Inflammatory macrophage (primary cell): ENCODE results near the gene CDC14A.
"Not testable (repeated sequence)": the region's sequence is repeated elsewhere in the genome, so short reads cannot be mapped to it uniquely, and the experiment has no call there.

Experiments
- DNase-seq, 2 donors: peaks; one replicate each; pipeline ENCODE4 v3.0.0-alpha.2; 2020 to 2022
- total RNA-seq, 18 experiments: gene quantifications; one replicate each; lab custom pipeline; 2026; ENCODE audit warnings: mixed read lengths in 6 of 18, inconsistent platforms in 2 of 18; lab: John Stamatoyannopoulos, UW

The CDC14A gene, protein sequence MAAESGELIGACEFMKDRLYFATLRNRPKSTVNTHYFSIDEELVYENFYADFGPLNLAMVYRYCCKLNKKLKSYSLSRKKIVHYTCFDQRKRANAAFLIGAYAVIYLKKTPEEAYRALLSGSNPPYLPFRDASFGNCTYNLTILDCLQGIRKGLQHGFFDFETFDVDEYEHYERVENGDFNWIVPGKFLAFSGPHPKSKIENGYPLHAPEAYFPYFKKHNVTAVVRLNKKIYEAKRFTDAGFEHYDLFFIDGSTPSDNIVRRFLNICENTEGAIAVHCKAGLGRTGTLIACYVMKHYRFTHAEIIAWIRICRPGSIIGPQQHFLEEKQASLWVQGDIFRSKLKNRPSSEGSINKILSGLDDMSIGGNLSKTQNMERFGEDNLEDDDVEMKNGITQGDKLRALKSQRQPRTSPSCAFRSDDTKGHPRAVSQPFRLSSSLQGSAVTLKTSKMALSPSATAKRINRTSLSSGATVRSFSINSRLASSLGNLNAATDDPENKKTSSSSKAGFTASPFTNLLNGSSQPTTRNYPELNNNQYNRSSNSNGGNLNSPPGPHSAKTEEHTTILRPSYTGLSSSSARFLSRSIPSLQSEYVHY
- 4.5 to 19.5 (median 8.4) reads per million in 18 experiments for total RNA-seq

DNA sequence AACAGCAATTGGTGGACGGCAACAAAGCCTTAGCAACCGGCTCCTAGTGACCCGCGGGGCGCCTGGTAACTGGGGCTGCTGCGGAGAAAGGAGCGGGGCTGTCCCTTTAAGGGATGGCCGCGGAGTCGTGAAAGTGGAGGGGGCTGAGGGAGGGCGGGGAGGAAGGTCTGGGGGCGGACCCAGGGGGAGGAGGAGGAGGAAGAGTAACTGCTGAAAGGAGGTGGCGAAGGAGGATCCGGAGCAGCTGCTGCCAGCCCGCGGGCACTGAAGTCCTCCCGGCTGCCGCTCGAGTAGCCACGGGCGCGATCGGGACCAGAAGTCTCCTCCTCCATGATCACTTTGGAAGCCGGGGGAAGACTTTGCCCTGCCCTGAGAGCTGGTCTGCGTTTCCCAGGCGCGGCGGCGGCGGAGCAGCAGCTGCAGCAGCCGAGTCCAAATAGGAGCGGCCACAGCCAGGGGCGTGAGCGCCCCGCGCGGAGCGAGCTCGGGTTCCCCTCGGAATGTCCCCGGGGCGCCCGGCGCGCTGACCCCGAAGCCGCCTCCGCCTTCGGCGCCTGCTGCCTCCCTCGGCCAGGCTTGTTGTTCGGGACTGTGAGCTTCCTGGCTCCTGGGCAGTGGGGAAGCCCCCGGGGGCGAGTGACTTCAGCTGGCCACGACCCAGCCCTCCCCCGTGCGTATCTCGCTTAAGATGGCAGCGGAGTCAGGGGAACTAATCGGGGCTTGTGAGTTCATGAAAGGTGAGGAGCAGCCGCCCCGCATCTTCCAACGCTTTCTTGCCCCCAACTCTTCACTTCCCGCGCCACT is at the start of gene CDC14A:
Gene CDC14A (plus strand): TSS at position 240 of the 804 bp plus-strand sequence. CDS start 449 bp downstream, at position 689.
- DNase-seq, result peak; percentile 78 to 89

DNA sequence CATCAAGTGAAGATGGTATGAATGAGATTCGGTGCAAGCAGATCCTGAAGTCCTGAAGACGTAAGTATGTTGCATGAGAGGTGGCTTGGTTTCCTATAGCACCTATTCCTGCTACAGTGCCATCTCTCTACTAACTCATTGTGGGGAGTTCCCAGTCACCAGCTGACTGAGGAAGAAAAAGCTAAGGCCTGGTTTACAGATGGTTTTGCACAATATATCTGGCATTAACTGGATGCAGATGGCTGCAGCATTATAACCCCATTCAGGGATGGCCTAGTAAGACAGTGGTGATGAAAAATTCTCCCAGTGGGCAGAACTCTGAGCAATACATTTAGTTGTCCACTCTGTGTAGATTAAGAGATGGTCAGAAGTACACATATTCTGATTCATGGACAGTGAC is 49.6 kb upstream of the CDC14A start:
- DNase-seq, result no peak

DNA sequence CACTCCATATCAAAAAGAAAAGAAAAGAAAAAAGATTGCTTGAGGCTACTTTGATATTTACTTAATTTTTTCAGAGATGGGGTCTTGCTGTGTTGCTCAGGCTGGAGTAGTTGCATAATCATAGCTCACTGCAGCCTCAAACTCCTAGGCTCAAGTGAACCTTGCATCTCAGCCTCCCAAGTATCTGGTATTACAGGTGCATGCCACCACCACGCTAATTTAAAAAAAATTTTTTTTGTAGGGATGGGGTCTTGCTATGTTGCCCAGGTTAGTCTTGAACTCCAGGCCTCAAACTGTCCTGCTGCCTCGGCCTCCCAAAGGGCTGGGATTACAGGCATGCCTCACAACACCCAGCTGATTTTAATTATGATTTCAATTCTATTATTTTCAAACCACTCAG is 48.1 kb upstream of the CDC14A start:
- DNase-seq, result no peak

DNA sequence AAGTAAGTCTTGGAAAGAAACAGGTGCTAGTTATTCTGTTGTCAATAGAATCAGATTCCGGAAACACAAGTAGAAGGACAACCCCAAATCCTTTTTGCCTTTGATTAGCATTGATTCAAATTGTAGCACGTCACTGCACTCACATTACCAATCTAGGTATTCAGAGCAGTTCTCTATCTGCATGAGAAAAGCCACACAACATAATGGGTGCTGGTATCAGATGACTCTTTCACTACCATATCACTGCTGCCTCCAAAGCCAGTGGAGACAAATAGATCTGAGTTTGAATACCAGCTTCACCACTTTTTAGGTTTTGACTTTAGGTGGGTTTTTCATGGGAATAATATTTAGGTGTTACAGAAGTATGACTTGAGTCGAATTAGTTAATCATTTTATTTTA is 47.4 kb upstream of the CDC14A start:
- no peak for DNase-seq

DNA sequence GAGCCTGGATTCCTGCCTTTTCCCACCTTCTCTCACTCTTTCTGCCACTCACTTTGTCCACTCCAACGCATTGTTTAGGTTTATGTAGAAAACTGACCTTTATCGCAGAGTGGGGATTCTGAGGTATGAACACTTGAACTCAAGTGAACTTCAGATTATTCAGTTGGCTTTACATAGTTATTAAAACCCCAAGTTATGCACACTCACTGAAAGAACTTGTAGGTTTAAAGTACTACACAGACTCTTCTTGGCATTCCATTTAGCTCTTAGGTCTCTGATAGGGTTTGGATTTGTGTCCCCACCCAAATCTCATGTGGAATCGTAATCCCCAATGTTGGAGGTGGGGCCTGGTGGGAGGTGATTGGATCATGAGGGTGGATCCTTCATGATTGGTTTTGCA is 46.4 kb upstream of the CDC14A start:
- DNase-seq, result no peak

DNA sequence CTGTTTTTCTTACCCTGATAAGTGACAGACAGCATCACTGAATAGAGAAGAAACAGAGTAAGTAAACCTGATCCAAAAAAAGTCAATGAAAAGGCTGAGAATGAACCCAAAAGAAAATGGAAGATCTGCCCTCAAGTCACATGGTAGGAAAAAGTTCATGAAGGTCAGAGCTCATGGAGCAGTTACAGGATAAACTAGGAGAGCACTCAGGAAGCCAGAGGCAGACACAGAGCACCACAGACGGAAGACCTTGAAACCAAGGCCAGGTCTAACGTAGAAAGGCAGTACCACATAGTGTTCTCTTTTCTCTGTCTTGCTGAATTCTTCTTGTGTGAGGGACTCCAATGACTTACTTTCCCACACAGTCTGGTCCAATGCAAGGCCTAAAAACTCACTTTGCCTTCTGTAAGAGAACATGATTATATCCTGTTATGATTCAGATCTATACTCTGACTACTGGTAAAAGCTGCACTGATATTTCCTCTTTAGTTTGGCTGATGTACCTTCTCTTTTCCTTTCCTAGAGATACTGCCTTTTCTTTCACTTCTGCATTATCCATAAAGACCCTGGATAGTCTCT is 45.5 kb upstream of the CDC14A start:
- DNase-seq, result no peak

DNA sequence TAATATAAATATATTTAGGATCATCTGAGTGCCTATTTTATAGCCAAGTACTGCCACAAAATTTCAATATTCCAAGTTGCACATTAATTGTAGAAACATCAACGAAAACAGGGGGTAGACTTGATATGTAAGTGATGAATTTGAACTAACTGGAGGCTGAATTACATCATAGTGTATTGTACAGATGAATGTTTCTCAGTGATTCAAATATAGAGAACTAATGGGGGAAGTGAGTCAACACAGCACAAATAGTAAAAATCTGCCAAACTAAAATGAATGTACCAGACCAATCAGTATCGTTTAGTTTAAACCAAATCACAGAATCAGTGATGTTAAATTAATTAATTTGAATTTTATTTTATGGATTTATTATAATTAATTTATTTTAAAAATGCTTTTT is 43.5 kb upstream of the CDC14A start:
- DNase-seq, result peak in 1 of 2 donors; percentile 37

DNA sequence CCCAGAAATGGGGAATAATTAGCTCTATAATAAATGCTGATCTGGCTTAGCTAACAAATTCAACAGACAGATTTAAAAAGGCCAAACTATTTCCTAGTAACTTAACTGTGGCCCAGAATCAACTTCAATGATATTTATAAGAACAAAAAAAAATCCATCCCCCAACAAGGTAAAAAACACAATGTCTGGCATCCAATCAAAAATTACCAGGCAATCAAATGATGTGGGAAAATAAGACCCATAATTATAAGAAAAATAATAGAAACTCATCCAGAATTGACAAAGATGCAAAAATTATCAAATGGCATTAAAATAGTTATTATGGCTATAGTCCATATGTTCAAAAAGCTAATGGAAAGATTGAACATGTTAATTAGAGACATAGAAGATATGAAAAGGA is 42.4 kb upstream of the CDC14A start:
- DNase-seq, result no peak

DNA sequence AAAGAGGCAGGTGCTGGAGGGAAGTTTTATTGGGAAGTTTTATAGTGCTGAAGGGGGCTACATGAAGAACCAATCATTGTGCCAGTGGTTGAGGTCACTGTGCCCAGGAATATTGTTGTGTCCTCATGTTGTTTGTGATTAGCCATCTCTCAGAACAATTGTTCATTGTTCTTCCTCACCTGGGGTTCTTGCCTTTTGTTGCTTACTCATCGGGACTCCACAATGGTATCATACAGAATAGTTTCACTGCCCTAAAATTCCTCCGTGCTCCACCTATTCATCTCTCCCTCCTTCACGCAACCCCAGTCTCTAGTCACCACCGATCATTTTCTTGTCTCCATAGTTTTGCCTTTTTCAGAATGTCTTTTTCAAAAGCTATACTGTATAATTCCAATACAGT is 38.9 kb upstream of the CDC14A start:
- DNase-seq, result no peak

DNA sequence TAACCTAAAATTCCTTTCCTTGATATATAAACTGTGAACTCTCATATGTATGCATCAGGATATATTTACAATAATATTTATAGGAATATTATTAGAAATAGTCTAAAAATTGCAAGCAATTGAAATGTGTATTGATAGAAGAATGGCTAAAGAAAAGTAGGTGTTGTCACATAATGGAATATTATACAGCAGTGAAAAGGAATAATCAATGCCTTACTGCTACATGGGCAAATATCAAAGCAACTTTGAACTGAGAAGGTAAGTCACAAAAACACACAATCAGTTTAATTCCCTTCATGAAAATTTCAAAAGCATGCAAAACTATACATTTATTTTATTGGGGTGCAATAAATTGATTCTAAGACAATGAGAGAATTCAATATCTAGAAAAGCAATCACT is 35.7 kb upstream of the CDC14A start:
- DNase-seq, result no peak

DNA sequence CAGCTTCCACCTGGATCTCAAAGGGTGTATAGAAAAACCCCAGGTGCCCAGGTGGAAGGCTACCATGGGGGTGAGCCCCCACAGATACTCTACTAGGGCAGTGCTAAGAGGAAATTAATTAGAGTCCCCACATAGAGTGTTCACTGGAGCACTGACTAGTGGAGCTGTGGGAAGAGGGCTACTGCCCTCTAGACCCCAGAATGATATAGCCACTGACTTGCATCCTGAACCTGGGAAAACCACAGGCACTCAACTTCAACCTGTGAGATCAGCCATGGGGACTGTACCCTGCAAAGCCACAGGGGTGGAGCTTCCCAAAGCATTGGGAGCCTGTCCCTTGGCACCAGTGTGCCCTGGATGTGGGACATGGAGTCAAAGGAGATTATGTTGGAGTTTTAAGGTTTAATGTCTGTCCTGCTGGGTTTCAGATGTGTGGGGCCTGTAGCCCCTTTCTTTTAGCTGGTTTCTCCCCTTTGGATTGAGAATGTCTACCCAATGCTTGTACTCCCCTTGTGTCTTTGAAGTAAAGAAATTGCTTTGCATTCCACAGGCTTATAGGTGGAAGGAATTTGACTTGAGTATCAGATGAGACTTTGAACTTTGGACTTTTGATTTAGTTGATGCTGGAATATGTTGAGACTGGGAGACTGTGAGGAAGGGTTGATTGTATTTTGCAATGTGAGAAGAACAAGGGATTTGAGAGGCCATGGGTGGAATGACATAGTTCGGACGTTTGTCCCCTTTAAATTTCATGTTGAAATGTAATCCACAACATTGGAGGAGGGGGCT is 31.8 kb upstream of the CDC14A start:
- DNase-seq, result no peak

DNA sequence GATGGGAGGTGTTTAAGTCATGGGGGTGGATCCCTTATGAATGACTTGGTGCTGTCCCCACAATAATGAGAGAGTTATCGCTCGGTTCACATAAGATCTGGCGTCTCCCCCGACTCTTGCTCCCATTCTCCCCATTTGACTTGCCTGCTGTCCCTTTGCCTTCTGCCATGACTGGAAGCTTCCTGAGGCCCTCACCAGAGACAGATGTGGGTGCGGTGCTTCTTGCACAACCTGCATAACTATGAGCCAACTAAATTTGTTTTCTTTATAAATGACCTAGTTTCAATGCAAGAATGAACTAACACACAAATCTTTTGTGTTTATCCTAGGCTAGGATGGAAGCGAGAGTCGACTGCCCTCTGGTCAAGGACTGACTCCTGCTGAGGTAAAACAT is 31.2 kb upstream of the CDC14A start:
- DNase-seq, result no peak

DNA sequence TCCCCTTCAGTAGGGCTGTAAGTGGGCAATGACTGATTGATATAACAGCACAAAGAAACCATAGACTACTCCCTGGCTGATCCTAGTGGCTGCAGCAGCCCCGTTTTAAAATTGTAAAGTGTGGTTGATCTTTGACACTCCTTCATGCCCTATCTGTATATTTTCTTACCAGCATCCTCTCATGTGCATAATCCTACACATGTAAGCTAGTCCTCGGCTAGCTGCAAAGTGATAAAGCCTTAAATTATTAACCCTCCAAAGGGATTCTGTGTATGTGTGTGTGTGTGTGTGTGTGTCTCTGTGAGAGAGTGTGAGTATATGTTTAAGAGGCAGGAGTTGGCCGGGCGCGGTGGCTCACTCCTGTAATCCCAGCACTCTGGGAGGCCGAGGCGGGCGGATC is 30.8 kb upstream of the CDC14A start:
- no peak for DNase-seq

DNA sequence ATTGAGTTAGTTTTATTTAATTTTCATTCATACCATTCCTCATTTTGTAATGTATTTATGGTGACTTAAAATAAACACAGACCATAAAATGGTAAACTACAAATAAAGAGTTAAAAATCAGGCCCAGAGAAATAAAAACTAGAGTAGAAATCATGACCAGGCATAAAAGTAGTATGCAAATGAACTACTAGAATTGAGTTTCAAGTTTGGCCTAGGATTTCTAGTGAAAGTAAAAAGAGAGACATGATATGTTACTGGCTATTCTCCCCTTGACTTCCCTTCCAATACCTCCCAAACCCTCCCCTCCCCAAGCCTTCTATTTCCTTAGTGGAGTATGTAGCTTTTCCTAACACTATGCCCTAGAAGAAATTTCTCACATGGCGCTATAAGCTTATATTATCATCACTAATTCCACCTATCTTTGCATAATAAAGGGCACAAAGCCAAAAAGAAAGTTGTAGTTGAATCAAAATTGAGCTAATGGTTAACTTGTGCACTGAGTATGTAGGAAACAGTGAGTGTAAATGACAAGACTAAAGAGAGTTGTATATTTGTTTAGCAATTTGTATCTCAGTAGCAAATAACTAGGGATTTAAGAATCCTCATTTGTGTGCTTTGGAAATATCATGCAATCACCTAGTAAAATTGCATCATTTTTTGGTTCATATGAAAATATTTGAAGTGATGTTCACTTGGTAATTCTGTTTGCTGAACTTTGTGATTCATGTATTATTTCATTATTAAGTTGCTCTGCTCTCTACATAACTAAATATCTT is 29.7 kb upstream of the CDC14A start:
- DNase-seq, result peak in 1 of 2 donors; percentile 13

DNA sequence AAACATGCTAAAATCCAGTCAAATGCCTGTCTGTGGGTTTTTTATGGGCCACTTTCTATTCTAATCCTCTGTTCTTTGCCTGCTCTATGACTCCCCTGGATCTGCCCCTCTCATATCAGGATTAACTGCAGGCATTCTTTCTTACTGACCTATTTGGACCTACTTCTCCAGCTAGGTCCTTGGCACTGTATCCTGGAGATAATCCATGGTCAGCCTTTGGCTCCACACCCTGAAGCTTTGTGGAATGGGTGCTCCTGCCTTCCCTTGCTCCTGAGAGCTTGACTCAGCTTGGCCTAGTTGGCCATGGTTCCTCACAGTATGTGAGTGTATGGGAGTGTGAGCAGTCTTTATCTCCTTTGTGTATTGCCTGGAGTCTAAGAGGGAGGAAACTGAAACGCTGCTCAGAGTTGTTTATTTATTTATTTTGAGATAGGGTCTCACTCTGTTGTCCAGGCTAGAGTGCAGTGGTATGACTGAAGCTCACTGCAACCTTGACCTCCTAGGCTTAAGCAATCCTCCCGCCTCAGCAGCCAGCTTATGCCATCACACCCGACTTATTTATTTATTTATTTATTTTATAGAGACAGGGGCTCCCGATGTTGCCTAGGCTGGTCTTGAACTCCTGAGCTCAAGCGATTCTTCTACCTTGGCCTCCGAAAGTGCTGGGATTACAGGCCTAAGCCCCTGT is 28.7 kb upstream of the CDC14A start:
- DNase-seq, result no peak

DNA sequence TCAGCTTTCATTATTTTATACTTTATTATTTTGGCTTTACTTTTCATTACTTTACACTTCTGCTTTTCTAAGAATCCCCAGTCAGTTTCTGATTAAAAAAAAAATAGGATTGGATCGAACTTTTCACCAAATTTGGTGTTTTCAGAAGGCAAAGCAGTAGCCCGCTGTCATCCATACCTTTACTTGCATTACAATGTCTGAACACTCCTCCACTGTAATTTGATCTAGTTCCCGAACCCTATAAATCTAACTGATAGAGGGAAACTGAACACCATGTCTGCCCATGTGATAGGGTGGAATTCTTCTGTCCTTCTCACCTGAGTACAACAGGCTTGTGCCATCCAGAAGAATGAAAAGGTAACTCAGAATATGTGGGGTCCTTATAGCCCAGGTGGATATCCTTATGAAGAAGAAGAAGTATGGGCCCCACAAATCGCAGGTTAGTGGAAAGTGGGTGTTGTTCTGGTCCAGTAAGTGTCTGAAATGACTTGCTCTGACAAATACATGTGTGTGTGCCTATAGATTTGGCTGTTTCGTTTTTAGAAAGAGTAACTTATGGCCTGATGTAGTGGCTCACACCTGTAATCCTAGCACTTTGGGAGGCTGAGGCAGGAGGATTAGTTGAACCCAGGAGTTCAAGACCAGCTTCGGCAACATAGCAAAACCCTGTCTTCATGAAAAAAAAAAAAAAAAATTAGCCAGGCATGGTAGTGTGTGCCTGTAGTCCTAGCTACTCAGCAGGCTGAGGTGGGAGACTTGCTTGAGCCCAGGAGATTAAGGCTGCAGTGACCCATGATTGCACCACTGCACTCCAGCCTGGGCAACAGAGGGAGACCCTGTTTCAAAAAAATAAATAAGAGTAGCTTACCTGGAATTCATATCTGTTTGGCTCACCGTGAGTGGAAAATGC is 26.6 kb upstream of the CDC14A start:
- DNase-seq, result no peak

DNA sequence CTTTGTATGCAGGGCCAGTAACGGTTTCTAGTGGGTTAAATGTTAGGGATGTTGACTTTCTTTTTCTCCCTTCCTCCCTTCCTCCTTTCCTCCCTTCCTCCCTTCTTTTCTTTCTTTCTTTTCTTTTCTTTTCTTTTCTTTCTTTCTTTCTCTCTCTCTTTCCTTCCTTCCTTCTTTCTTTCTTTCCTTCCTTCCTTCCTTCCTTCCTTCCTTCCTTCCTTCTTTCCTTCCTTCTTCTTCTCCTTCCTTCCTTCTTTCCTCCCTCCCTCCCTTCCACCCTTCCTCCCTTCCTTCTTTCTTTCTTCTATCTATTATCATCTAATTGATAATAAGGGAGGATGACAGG is 26.0 kb upstream of the CDC14A start:
- not testable (repeated sequence) for DNase-seq

DNA sequence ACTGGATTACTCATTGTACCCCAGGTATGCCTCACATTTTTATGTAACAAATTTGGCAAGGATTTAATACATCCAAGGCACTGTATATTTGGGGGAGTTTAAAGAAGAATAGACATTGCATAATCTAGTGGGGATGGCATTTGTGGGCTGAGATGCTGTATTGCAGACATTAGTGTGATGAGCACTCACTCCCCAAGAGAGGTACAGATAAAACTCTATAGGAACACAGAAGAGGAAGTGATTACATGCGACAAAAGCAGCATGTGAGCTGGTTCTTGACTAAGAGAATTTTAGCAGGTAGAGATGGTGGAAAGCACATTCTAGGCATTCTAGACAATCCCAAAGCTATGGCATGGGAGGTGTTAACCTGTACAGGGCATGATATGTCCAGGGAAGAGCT is 24.2 kb upstream of the CDC14A start:
- DNase-seq, result peak; percentile 2 to 13

DNA sequence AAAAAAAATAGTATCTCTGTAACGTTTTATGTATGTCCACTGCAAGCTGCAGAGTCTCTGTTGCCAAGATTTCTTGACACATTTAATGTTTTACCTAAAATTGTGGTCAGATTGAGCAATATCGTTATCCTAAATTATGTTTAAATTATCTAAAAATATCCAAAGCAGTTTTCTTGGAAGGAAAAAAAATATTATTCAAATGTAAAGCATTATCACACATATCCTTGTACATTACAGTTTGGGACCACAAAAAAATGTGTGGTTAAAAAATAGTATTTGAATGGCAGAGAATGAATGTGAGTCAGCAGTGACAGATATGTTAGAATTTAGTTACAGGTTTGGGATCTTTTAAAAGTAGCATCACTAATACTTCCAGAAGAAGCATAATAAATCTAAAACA is 21.2 kb upstream of the CDC14A start:
- not testable (repeated sequence) for DNase-seq

DNA sequence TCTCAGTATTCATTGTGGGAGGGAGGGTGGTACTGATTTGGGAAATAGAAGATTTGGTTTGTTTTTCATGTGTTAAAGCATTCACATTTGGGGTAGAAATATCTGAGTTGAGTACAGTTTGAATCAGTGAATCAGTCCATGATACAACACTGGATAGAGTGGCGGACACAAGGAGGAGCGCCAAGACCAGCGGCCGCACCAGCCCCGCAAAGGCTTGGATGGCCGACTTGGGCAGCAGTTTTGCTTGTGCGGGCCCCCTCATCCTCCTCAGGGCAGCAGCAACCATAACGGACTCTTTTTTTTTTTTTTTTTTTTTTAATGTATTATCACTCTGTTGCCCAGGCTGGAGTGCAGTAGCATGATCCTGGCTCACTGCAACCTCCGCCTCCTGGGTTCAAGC is 20.0 kb upstream of the CDC14A start:
- DNase-seq, result no peak
